Activated T-cell treated with anti-CD3 and anti-CD28 coated beads for 24 hours (primary cell): ENCODE measurements around the gene TNRC6B.

Source experiments
- DNase-seq: peaks from one replicate; pipeline ENCODE4 v3.0.0-alpha.2; 2020; ENCODE audit warnings: low read depth

Gene TNRC6B

DNA sequence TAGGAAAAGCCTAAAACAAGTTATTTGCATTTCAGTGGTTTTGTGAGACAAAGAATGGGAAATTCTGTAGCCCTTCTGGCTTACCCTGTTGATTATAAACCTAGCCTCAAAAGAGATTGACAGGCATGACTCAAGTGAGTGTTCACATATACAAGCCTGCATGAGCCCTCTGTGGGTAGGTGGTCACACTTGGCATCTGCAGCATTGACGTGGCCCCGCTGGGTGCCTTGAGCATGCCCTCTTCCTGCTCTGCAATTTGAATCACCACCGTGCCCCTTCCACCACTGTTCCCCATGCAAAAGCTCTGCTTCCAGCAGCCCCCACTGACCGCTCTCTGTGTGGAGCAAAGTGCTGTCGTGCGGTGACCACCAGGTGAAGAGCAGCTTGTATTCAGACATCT, 147.6 kb downstream of the TNRC6B start:
- DNase-seq: peak; percentile 53

DNA sequence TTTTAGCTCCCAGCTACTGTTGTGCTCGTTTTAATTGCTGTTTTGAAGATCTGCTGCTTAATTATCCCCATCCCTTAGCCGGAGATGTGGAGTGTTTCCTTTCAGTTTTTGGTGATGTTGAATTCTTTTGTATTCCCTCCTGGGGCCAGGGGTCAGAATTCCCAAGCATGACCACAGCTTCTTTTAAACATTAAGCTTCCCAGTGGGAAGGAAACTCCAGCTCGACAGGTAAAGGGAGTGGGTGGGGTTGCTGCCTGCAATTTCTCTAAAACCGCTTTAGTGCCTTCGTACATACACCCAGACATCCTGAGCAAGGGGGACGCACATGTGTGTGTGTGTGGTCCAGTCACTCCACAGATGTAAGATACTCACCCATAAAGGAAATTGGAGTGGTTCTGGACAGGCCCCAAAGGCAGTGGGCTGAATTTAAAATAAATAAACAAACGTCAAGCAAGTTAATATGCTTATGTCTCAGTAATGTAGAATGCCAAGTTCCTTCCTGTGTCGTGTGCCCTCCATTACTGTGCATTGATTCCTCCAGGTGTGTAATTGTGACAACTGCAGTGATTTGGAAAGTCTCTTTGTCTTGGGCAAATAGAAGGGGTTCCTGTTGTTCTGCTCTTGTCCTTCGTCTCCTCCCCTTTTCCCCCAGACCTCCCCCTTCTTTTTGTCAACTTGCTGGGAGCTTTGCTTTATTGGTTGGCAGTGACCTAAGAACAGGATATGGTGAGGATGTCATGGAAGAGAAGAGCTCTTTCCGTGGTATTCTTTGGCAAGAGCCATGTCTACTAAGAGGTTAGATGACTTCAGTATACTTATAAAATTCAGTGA, 149.4 kb downstream of the TNRC6B start:
- DNase-seq: no peak

DNA sequence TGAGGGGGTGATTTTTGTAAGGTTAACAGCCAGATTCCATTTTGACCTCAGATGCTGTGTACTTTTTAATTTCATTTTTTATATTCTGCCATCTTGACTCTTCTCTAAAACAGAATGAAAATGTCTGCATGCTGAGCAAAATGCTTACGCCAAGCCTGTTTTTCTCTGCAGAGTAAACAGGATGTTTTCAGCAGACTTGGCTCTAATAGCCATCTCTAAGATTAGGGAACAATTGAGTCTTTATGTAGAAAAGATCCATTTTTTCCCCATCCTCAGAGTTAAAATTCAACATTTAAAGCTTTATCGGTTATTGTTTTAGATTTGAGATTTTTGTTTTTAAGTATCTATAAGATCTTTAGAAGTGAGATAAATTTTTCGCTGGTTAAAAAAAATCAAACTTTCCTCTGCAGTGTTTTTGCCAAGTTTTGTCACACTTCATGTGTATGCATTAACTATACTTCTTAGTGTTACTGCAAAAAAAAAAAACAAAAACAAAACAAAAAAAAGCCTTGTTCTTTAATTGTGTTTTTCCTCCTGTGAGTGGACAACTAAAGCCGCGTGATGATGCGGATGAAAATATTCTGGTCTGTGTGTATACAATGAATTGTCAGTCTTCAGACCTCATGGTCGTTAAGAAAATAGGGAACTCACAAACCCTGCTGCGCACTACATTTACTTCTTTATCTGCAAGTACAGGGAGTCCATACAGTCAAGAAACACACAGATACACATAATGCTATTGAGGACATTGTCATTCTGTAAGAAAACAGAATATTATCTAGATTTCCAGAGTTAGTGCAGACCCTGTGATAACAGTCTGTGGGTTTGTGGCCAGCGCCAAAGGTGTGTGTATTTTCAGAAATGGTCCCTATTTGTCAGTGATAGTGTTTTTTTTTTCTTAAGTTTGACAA, 151.1 kb downstream of the TNRC6B start:
- DNase-seq: no peak

DNA sequence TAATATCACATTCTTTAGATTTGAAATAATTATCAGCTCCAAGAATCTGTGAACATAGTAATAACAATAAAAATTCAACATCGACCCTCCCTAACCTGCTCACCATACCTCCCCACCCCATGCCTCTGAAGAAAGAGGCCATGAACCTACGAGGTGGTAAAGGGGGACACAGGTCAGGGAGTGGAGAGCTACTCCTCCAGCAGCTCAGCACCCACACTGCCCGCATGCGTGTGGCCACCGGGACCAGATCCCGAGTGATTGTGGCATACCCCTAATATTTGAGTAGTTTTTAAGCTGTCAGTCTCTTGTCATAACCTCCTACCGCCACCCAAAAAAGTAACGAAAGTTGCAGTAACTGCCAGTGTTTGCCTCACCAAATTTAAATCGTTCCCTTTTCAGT, 151.7 kb downstream of the TNRC6B start:
- no peak for DNase-seq

DNA sequence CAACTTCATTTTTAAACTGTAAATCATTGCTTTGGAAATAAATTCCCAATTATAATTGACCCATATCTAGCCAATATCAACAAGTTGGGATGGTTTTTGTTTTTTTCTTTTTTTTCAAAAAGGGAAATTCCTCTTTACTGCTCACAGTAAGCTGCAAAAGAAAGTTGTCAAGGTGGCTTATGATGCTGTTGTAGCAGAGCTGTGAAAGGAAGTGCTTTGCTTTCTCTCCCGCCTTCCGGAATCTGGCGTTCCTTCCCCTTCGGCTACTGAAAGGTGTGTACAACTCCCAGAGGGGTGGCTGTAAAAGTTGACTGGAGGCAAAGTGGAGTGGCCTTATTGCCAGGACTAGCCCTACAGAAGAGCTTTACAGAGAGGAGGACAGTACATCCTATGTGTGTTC, 152.4 kb downstream of the TNRC6B start:
- no peak for DNase-seq

DNA sequence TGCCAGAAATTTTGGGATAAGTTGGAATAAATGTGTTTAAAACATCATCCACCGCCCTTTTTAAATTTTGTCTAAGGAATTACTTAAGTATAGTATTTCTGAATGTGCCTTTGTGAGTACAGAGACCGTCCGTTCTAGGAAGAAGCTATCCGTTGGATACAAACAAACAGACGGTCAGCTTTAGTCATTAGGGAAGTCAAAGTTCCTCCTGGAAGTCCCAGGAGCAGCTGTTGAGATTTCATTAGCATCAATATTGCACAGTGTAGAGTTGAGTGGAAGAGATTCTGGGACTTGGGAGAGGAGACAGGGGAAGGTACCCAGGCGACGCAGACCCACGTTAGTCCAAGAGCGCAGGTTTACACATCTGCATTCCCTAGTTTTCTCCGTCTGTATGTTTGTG, 152.9 kb downstream of the TNRC6B start:
- DNase-seq: no peak

DNA sequence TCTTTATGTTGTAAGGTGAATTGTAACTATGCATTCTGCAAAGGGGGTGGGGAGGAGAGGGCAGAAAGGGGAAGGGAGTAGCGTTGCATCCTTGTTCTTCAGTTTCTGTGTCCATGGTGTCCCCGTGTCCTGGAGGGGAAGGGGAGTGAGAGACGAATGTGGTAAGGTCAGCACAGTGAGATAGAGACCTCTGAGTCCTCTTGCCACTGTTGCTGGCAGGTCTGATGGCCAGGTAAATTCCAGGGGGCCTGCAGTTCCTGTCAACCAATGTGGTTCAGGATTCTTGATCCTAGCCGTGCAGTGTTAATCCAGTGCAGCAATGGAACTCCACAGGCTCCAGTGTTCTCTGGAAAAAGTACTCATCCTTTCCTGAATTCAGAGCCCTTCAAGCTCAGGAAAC, 154.0 kb downstream of the TNRC6B start:
- DNase-seq: no peak

DNA sequence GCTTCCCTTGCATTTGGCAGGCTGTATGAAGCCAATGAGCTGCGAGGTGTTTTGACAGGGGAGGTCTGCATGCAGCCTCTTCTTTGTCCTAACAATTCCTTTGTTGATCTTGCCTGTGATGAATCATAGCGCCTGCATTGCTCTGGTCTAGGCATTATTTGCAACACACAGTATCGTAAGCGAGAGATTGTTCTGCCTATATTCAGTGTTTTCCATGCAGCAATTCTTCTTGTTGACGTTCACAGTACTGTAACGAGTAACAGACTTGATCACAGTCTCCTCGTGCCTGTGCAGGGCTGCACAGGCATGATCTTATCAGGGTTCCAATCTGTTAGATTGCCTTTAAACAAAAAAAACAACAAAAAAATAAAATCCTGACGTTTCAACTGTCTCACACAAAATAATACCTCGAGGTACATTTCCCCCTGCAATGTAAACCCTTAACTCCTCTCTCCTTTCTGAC, 154.6 kb downstream of the TNRC6B start:
- no peak for DNase-seq

DNA sequence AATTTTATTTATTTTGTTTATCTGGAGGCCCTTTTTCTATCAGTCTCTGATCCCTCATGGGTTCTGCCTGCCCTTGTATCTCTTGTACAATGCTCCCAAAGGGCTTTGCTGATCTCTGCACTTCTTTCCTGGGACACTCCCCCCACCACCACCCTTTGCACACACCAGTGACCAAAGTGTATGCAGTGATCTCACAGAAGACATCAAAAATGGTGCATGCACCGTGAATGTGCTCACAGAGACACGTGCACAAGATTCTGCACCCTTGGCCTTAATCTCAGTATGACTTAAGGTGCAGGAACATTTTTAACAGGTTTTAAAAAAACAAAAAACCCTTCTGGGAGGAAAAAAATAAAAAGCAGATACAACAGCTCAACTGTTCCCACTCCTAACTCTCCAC, 156.3 kb downstream of the TNRC6B start:
- DNase-seq: no peak

DNA sequence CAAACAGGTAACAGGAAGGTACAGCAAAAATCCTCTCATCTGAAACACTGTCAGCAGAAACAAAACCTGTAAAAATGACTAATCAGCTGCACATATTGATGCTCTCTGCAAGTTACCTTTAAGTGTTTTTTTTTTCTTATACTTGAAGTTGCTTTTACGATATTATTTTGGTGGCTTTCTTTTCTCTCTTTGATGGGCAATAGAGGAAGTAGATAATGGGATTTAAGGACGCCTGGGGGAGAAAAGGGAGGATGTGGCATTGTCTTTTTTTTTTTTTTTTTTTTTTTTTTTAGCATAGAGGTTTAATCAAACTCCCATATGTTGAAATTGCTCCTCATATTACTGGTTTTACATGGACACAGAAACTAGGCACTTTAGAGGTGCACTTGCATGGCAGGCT, 157.2 kb downstream of the TNRC6B start:
- no peak for DNase-seq

DNA sequence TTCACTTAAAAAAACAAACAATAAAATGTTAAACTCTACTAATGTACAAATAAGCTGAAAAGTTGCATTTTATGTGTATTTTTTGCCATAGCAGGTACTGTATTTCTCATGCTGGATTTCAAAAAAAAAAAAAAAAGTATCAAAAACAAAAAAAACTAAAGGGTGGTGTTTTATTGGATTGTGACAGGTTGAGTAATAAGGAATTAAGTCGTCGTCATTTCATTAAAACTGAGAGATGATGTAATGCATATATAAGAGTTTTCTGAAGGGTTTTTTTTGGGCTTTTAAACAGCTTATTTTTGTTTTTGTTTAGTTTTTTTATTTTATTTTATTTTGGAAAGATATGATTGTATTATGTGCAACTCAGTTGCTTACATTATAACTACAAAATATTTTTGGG, 157.6 kb downstream of the TNRC6B start:
- no peak for DNase-seq

DNA sequence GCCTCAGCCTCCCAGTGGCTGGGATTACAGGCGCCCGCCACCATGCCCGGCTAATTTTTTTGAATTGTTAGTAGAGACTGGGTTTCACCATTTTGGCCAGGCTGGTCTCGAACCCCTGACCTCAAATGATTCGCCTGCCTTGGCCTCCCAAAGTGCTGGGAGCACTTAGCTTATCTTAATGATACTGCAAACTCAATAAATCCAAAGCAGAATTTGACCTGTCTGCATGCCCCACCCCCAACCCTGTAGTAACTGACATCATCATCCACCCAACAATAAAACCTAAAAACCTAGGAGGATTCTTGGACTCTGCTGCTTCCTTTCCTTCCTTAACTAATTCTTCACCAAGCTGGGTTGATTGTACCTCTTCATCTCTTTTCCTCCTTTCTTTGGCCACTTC, 162.3 kb downstream of the TNRC6B start:
- no peak for DNase-seq

DNA sequence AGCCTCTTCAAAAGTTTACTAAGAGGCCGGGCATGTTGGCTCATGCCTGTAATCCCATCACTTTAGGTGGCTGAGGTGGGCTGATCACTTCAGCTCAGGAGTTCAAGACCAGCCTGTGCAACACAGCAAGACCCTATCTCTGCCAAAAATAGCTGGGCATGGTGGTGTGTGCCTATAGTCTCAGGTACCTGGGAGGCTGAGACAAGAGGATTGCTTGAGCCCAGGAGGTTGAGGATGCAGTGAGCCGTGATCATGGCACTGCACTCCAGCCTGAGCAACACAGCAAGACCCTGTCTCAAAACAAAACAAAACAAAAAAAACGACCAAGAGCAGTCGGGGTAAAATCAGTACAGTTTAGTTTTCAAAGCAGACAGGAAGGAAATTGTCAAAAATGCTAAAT, 163.9 kb downstream of the TNRC6B start:
- no peak for DNase-seq

DNA sequence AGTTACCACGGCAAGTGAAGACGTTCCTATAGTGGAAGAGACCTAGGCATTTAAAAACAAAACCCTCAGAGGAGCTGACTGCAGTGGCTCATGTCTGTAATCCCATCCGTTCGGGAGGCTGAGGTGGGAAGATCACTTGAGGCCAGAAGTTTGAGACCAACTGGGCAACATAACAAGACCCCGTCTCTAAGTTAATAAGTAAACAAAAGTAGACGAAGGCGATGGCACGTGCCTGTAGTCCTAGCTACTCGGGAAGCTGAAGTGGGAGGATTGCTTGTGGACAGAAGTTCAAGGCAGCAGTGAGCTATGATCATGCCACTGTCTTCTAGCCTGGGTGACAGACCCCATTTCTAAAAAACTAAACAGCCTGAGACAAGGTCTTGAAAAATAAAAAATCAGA, 164.8 kb downstream of the TNRC6B start:
- no peak for DNase-seq

DNA sequence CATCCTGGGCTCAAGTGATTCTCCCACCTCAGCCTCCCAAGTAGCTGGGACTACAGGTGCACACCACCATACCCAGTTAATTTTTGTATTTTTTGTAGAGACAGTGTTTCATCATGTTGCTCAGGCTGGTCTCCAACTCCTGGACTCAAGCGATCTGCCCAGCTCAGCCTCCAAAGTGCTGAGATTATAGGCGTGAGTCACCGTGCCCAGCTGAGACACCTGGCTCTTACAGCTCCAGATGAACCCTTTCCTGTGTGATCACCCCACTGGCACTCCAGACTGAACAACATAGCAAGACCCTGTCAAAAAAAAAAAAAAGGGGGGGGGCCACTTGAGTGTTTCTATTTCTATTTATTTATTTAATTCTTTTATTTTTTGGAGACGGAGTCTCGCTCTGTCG, 167.5 kb downstream of the TNRC6B start:
- DNase-seq: no peak

DNA sequence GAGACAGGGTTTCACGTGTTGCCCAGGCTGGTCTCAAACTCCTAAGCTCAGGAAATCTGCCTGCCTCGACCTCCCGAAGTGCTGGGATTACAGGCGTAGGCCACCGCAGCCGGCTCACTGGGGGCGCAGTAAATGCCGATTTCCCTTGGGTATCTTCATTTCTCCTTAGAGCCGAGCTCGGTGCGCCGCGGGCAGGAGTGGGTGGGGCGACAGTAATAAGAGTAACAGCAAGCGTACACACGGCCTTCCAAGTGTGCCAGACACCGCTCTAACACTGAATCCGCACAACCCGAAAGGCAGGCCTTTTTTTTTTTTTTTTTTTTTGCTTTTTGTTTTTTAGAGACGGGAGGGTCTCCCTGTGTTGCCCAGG, 168.1 kb downstream of the TNRC6B start:
- DNase-seq: peak; percentile 53

DNA sequence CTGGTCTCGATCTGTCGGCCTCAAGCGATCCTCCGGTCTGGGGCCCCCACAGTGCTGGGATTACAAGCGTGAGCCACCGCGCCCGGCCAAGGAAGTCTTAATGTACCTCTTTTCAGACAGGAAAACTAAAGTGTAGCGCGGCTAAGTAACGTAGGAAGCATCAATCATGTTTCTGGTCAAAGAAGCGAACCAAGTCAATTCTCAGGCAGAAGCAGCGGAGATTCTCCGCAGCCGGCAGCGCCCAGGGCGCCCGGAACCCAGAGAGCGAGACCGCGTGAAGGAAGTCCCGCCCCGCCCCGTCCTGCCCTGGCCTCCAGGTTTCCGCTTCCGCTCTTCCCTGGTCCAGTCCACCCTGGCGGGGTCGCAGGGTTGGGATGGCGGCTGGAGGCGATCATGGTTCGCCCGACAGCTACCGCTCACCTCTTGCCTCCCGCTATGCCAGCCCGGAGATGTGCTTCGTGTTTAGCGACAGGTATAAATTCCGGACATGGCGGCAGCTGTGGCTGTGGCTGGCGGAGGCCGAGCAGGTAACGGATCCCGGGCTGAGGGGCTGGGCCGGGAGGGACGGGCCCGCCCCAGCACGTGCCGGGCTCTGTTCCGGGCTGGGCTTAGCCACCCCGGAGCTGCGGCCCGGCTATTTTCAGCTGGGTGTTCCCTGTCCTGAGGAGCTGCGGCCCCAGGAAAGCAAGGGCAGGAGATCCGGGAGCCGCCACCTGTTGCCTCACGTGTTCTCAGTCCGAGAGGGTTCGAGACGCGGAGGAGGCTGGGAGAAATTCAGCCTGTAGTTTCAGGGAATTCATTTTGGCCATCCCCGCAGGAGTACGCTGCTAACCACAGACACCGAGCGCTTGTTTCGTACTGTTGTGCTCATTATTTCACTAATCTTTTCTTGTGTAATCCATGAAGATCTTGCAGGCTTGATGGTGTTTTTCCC, 168.7 kb downstream of the TNRC6B start, which contains the start of gene ADSL:
Gene ADSL, plus strand, starts transcription at position 316 of the 934 bp plus-strand sequence. Its CDS starts 59 bp downstream, at position 375.
- peak; percentile 82 for DNase-seq

DNA sequence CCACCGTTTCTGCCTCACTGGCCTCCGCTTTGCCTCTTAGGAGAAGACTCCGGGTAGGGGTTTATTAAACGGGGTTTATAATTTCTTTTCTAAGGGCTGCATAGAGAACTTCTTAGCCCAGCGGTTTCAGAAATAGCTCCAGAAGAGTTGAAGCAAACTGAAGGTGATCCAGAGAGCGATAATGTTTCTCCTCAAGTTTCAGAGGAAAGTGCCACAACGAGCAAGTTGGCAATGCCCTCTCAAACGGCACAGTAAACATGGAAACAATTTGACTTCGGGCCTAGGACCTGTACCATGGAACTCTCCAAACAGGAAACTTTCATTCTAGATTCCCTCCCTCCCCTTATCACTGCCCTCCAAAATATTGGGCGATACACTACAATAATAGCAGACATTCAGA, 169.6 kb downstream of the TNRC6B start:
- no peak for DNase-seq

DNA sequence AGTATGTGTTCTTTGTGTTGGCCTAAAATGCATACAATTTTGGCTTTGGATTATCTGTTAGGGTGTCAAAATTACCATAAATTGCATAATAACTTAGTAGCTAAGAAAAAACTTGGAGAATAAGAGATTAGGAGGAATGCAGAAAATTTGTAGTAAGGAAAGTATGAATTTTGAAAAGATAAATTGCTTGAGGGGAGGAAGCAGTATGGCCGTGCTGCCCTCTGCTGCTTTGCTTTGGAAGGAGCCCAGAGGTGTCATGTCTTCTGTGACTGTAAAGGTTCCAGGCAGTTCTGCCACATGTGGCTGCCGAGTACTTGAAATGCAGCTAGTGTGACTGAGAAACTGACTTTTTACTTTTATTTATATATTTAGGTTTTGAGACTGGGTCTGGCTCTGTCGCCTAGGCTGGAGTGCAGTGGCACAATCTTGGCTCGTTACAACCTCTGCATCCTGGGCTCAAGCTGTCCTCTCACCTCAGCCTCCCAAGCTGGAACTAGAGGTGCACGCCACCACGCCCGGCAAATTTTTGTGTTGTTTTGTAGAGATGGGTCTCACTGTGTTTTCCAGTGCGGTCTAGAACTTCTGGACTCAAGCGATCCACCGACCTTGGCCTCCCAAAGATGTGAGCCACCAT, 170.4 kb downstream of the TNRC6B start:
- DNase-seq: peak; percentile 58

DNA sequence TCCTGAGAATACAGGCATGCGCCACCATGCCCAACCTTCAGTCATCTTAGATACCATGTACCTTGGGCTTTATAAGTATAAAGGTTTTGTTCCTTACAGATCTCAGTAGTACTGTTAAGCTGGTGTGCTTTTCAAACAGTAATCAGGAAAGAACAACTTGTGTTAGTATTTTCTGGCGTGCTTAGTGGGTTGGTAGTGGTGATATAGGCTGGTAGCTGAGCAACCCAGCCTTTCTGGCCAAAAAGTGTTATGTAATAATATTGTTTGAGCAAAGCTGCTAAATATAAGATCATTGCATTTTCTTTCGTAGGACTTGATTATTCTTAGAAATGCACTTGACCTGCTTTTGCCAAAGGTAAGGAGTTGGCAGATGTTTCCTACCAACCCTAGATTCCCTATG, 175.0 kb downstream of the TNRC6B start:
- DNase-seq: no peak

DNA sequence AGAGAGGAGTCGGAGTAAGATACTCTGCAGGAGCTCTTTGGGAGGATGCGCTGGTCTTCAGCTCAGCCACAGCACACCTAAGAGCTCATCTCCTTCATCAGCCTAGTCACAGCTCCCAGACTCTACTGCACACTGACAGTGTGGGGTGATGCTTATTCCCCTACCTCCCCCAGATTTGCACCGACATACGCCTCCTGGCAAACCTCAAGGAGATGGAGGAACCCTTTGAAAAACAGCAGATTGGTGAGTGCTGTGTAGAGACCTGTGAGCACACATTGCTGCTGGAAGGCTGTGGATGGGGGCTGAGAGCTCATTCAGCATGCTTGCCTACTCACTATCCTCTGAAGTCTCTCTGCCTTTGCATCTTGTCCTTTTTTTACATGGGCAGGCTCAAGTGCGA, 183.4 kb downstream of the TNRC6B start:
- DNase-seq: no peak
